Lower leg skin (tissue), 3 donors: ENCODE results near the gene INSL3.

ENCODE experiments used
- POLR2A ChIP-seq, 2 donors: fragments of 450-650 bp; IDR thresholded peaks; one replicate each; pipeline ENCODE4 v1.6.1; 2016 to 2017; ENCODE audit warnings: antibody characterized with exemption in 2 of 2, mild to moderate bottlenecking in 1 of 2, moderate library complexity in 1 of 2
- TF ChIP-seq, protein P1 (sequence below), 3 donors: fragments of 450-650 bp; IDR thresholded peaks; one replicate each; pipeline ENCODE4 v1.5.1; 2016; ENCODE audit warnings: antibody characterized with exemption in 3 of 3, mild to moderate bottlenecking in 3 of 3, moderate library complexity in 2 of 3

DNA sequence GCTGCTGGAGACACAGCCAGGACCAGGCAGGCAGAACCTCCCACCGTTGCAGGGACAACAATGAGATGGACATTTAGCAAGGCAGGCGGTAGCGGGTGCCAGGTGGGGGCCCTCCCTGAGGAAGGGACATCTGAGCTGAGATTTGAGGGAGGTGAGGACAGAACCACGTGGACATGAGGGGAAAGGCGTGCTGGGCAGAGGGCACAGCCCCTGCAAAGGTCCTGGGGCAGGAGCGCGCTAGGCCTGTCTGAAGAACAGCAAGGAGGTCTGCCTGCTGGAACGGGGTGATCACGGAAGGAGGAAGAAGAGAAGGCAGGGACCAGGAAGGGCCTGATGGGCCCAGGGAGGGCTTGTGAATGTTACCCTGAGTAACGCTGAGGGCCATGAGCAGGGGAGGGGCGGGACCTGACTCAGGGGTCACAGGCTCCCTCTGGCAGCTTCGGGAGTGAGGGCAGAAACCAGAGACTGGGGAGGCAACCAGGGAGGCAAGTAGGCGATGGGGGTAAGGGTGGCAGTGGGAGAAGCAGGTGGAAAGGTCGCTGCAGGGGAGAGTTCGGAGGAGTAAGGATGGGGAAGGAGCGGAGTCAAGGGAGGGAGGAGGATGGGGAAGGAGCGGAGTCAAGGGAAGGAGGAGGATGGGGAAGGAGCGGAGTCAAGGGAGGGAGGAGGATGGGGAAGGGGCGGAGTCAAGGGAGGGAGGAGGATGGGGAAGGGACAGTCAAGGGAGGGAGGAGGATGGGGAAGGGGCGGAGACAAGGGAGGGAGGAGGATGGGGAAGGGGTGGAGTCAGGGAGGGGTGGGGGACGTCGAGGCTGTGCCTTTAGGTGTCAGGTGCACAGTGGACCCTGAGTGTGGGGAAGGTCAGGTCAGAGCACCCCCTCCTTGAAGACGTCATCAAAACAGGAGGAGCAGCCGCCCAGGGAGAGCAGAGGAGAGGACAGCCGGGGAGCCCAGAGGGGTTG, 42.1 kb downstream of the INSL3 start:
- TF ChIP-seq, protein P1, sequence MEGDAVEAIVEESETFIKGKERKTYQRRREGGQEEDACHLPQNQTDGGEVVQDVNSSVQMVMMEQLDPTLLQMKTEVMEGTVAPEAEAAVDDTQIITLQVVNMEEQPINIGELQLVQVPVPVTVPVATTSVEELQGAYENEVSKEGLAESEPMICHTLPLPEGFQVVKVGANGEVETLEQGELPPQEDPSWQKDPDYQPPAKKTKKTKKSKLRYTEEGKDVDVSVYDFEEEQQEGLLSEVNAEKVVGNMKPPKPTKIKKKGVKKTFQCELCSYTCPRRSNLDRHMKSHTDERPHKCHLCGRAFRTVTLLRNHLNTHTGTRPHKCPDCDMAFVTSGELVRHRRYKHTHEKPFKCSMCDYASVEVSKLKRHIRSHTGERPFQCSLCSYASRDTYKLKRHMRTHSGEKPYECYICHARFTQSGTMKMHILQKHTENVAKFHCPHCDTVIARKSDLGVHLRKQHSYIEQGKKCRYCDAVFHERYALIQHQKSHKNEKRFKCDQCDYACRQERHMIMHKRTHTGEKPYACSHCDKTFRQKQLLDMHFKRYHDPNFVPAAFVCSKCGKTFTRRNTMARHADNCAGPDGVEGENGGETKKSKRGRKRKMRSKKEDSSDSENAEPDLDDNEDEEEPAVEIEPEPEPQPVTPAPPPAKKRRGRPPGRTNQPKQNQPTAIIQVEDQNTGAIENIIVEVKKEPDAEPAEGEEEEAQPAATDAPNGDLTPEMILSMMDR (IDR thresholded peaks at IDR 0.05), result no peak
- no peak for TF ChIP-seq POLR2A (IDR thresholded peaks at IDR 0.05)
